Sigmoid colon (tissue), 4 donors: ENCODE data around the gene LMO1.

Experiments
- CTCF ChIP-seq, 4 experiments: fragments of 450-650 bp in 3 of 4; fragments of 200-600 bp in 1 of 4; IDR thresholded peaks; one replicate each; pipeline ENCODE4 v1.5.1; 2016 to 2019; ENCODE audit warnings: antibody characterized with exemption in 4 of 4, mild to moderate bottlenecking in 3 of 4, moderate library complexity in 2 of 4
- EP300 ChIP-seq, 4 donors: sonication (generic); formaldehyde crosslinking; IDR thresholded peaks; one replicate each; pipeline ENCODE4 v1.6.1; 2017; ENCODE audit warnings: antibody characterized with exemption in 4 of 4
- POLR2A ChIP-seq, 2 donors: fragments of 450-650 bp; IDR thresholded peaks; one replicate each; pipeline ENCODE4 v1.6.1; 2016; ENCODE audit warnings: antibody characterized with exemption in 2 of 2, mild to moderate bottlenecking in 2 of 2, moderate library complexity in 2 of 2
- POLR2AphosphoS5 ChIP-seq, 4 donors: sonication (generic); formaldehyde crosslinking; IDR thresholded peaks; one replicate each; pipeline ENCODE4 v1.6.1; 2017; ENCODE audit warnings: antibody characterized with exemption in 4 of 4

- no peak for TF ChIP-seq CTCF (IDR thresholded peaks at IDR 0.05)
- TF ChIP-seq POLR2AphosphoS5 (IDR thresholded peaks at IDR 0.05): no peak
- no peak for TF ChIP-seq POLR2A (IDR thresholded peaks at IDR 0.05)
- TF ChIP-seq EP300 (IDR thresholded peaks at IDR 0.05): no peak
Measured at GRCh38 chr11:8180469-8180868, 83.2 kb downstream of the LMO1 start.
